SJCRH30 (cell line): Measurements from ENCODE around the gene GUCY2D. TPM values are rescaled to one million over a fixed set of nuclear protein-coding genes. Genes with fewer than 3 reads are reported as not detected.
"Not testable (repeated sequence)": the region's sequence is repeated elsewhere in the genome, so short reads cannot be mapped to it uniquely, and the experiment has no call there.

ENCODE experiments used
- DNase-seq, 2 experiments: peaks; one replicate each; pipeline ENCODE4 v3.0.0-alpha.2; 2015 to 2020
- H3K27ac ChIP-seq: fragments of 250-450 bp; sonication (Bioruptor Pico); 2 replicates; pipeline ENCODE4 v1.5.1; 2020; ENCODE audit warnings: mild to moderate bottlenecking, moderate library complexity
- H3K27me3 ChIP-seq: fragments of 250-450 bp; sonication (Bioruptor Pico); 2 replicates; pipeline ENCODE4 v1.5.1; 2020; ENCODE audit warnings: mild to moderate bottlenecking, moderate library complexity
- H3K36me3 ChIP-seq: fragments of 250-450 bp; sonication (Bioruptor Pico); 2 replicates; pipeline ENCODE4 v1.5.1; 2020; ENCODE audit warnings: mild to moderate bottlenecking, moderate library complexity
- H3K4me1 ChIP-seq: fragments of 250-450 bp; sonication (Bioruptor Pico); 2 replicates; pipeline ENCODE4 v1.5.1; 2020; ENCODE audit warnings: mild to moderate bottlenecking, moderate library complexity
- H3K4me3 ChIP-seq: fragments of 250-450 bp; sonication (Bioruptor Pico); 2 replicates; pipeline ENCODE4 v1.5.1; 2020; ENCODE audit warnings: mild to moderate bottlenecking, moderate library complexity
- H3K9me3 ChIP-seq: fragments of 250-450 bp; sonication (Bioruptor Pico); replicated peaks from 2 replicates; pipeline ENCODE4 v1.5.1; 2020; ENCODE audit warnings: mild to moderate bottlenecking, moderate library complexity
- total RNA-seq: library from RNA; depleted of rRNA; stranded (reverse); fragments of >200 nt; shearing (Covaris generic); gene quantifications from 2 replicates; pipeline ENCODE4 v1.2.3, GENCODE V29; 2014

GUCY2D gene
- total RNA-seq, 1 experiment from 2014 or later = not detected

DNA sequence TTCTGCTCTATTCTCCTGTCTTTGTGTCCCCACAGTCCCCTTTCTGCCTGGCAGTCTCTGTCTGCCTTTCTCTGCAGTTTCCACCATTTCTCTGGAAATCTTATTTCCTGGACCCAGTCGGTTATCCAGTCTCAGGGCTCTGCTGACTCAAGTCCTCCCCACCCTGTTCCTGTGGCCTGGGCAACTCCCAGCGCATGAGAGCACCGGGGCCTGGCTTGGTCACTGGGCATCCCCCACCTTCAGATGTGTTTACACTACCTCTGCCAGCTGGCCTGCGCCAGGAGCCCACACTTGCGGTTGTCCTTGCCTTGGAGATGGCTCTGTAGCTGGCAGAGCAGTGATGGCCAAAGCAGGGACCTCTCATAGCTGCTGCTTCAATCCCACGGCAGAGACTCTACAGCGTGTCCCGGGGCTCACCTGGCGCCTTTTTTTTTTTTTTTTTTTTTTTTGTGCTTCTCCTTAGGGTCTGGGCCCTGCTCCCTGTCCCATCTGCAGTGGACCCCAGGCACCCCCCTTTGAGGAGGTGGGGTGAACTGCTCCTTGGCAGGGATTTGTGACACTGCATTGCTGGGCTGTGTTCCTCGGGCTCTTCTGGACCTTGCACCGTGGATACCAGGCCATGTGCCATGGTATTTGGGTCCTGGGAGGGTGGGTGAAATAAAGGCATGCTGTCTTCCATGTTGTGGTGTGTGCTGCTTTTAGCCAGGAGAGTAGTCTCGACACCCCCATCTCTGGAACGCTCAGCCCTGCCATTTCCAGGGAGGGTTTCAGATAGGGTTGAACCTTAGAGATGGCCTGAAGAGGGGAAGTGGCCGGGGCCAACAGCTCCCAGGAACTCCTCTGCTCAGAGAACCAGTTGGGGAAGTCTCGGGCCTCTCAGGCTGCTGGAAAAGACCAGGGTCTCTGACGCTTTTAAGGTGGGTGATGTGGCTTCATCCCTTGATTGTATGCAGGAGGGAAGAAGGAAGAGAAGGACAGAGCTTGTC lies 17.5 kb downstream of the GUCY2D start:
- no peak overlapping the region for H3K27ac ChIP-seq
- H3K4me3 ChIP-seq = no peak overlapping the region
- H3K4me1 ChIP-seq = peaks cover 4% of the 10 kb centered on the region; the same call in 1 of the 2 replicates
- no peaks in the 10 kb centered on the region for H3K9me3 ChIP-seq
- no peak for DNase-seq
- no peaks in the 10 kb centered on the region for H3K27me3 ChIP-seq
- no peaks in the 10 kb centered on the region for H3K36me3 ChIP-seq

DNA sequence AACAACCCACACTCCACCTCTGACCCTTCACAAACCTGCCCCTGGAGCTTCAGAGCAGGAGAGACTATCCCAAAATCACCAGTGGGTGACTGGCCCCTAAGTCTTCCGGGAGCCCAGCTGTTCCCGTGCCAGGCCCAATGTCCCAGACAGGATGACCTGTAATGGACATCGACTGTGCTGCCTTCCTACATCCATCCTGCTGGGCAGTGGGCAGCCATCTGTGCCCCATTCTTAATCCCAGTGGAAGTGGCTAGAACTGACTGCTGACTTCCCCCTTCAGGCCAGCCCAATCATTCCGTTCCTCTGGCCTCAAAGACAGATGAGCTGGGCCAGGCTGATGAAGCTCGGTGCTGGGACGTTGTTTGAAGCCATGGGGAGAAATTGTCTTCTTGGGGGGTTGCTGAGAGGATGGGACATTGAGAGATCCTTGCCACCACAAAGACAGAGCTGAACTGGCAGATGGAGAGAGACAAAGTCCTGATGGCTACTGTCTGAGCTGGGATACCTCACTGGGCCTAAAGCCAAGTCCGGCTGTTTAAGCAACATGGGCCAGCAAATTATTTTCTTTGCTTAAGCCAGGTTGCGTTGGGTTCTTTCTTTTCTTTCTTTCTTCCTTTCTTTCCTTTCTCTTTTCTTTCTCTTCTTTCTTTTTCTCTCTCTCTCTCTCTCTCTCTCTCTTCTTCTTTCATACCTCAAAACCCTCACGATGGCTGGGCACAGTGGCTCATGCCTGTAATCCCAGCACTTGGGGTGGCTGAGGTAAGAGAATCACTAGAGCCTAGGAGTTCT lies 18.6 kb downstream of the GUCY2D start:
- DNase-seq = no peak
- Histone ChIP-seq H3K9me3 (no peaks in the 10 kb centered on the region), H3K4me1 (peaks cover 4% of the 10 kb centered on the region; the same call in 1 of the 2 replicates)

DNA sequence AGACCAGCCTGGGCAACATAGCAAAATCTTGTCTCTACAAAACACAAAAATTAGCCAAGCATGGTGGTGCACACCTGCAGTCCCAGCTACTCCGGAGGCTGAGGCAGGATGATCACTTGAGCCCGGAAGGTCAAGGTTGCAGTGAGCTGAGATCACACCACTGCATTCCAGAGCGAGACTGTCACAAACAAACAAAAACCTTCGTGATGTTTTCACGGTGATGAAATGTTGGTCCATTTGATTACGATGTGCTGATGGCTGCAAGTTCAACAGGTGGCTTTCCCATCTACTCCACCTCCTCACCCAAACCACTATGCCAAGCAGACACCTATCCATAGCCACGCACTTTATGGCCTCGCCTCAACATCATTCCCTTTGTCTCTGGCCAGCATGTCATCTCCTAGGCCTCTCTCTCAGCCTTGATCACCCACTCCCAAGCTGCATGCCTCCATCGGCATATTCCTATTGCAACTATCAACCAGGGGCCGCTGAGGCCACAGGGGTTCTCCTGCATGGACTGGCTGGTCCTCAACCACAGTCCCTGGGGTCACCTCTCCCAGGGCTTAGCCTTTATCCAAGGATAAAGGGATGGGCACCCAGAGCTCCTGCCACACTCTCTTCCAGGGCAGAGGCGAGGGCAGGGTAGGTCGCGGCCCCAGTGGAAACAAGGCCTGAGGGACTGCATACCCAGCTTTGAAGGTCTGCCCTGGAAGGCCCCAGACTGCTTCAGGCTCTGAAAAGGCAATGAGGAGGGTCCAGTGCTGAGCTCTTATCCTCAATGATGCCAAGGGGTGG lies 19.3 kb downstream of the GUCY2D start:
- Histone ChIP-seq H3K9me3 (no peaks in the 10 kb centered on the region), H3K27me3 (no peaks in the 10 kb centered on the region), H3K4me1 (peaks cover 4% of the 10 kb centered on the region; the same call in 1 of the 2 replicates), H3K27ac (no peak overlapping the region), H3K4me3 (no peak overlapping the region), H3K36me3 (no peaks in the 10 kb centered on the region)
- no peak for DNase-seq

More for the DNA sequence above, 18.6 kb downstream of the GUCY2D start:
- Histone ChIP-seq H3K36me3 (no peaks in the 10 kb centered on the region), H3K4me3 (no peak overlapping the region), H3K27me3 (no peaks in the 10 kb centered on the region), H3K27ac (no peak overlapping the region)

DNA sequence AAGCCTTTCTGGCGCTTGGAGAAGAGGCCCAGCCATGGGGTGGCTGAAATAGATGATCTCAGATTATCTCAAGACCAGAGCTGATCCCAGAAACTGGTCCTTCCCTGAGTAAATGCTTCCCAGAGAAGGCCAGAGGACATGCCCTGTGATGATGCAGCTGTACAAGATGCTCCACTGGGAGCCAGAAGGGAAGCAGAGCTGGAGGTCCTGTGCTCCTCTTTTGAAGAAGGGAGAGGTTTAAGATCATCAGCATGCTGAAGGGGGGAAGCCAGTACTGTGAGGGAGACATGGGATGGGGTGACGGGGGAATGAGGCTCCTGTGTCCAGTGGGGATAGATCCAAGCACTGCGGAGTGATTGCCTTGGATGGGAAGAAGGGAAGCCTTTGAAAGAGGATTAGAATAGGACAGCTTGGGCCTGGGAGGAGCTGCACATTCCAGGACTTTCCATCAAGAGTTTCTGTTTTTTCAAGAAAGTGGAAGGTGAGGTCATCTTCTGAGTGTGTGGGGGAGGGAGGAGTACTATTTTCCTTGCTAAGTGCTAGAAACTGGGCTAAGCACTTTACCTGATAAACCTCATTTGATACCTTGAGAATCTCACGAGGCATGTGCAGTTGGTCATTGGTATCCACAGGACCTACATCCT lies 20.1 kb downstream of the GUCY2D start:
- Histone ChIP-seq H3K27ac (no peak overlapping the region), H3K9me3 (no peaks in the 10 kb centered on the region), H3K36me3 (no peaks in the 10 kb centered on the region), H3K27me3 (no peaks in the 10 kb centered on the region), H3K4me1 (peaks cover 4% of the 10 kb centered on the region; the same call in 1 of the 2 replicates), H3K4me3 (no peak overlapping the region)
- no peak for DNase-seq

DNA sequence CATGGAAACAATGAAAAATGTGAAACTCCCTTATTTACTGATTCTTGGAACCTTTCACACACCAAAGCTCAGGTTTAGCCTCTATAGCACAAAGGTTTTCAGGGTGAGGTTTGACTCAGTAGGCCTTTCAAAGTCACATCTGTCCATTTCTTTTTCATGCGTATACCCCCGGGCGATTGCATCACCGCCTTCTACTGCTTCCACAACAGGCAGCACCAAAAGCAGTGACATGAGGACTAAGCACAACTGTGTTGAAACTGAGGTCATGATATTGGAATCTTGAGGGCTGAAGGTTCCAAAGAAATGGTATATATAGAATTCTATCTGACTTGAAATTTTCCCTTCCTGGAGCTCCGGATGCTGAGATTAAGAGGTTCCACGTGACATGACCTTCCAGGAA lies 21.7 kb downstream of the GUCY2D start:
- DNase-seq = peak; percentile 44 to 51
- not testable (repeated sequence) for H3K27me3 ChIP-seq, H3K36me3 ChIP-seq, H3K4me1 ChIP-seq, H3K9me3 ChIP-seq, H3K4me3 ChIP-seq
- H3K27ac ChIP-seq = peak overlapping the region; percentile 48

DNA sequence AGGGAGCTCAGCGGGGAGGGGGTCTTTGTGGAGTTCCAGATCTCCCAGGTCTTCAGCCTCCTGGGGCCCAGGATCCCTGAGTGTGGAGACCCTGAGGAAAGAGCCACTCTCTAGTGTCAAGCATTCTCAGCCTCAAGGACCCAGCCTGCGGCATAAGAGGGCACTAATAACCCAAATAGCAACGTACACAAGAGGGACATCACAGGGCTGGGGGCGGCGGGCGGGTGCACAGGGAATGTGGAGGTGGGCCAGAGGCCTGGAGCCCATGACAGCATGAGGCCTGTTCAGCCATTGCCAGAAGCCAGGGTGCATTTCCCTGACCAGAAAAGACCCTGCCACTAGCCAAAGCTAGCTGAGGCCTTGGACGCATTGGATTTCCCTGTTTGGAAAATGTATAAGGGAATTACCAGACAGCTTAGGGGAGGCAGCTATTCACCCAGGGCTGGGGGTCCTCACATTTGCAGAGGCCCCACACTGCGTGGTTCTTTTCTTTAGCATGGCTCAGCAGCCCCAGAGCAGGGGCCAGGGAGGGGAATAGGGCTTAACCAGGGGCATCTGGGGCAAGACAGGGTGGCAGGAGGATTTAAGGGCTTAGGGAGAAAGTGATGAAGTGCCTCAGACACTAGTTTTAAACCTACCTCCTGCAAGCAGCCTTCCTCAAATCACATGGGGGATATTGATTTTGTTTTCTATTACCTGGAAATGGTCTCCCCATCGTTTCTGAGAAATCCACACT lies 22.9 kb downstream of the GUCY2D start:
- Histone ChIP-seq H3K9me3 (no peaks in the 10 kb centered on the region), H3K36me3 (no peaks in the 10 kb centered on the region), H3K4me1 (peaks cover 4% of the 10 kb centered on the region; the same call in 1 of the 2 replicates), H3K4me3 (no peak overlapping the region), H3K27me3 (no peaks in the 10 kb centered on the region), H3K27ac (no peak overlapping the region)
- DNase-seq = no peak

DNA sequence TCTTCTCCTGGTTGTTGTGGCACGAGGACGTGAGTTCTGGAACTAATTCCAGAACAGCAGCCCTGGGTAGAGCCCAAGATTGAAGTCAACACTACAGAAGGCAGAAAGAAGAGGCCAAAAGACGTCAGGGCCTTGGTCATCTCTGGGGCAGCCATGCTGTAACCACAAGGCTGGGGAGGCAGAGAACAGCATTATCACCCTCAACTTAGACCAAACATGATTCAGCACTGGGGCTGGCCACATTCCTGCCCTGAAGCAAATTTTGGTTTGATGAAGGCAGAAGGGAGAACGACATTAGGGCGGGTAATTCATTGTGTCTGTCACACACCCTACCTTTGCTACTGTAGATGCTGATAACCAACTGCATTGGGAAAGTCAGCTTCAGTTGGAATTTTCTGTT lies 26.7 kb downstream of the GUCY2D start:
- Histone ChIP-seq H3K4me3 (no peak overlapping the region), H3K27ac (no peak overlapping the region), H3K27me3 (no peaks in the 10 kb centered on the region), H3K36me3 (no peaks in the 10 kb centered on the region), H3K4me1 (peaks cover 4% of the 10 kb centered on the region; the same call in 1 of the 2 replicates), H3K9me3 (no peaks in the 10 kb centered on the region)
- DNase-seq = no peak

DNA sequence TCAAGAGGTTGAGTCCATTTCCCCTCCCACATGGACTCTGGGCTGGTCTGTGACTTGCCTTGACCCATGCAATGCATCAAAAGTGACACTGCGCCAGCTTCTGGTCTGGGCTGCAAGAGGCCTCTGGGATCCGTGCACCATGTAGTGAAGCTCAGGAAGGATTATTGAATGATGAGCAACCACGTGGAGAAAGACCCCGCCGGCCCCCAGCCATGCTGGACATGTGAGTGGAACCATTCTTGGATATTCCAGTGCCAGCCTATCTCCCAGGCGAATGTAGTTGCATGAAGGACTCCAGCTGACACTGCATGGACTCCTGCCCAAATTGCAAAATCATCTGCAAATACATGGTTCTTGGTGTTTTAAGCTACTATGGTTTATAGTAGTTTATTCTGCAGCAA lies 28.8 kb downstream of the GUCY2D start:
- no peaks in the 10 kb centered on the region for H3K4me1 ChIP-seq
- H3K27me3 ChIP-seq = no peaks in the 10 kb centered on the region
- H3K36me3 ChIP-seq = no peaks in the 10 kb centered on the region
- no peak for DNase-seq
- H3K27ac ChIP-seq = no peak overlapping the region
- no peak overlapping the region for H3K4me3 ChIP-seq
- no peaks in the 10 kb centered on the region for H3K9me3 ChIP-seq

DNA sequence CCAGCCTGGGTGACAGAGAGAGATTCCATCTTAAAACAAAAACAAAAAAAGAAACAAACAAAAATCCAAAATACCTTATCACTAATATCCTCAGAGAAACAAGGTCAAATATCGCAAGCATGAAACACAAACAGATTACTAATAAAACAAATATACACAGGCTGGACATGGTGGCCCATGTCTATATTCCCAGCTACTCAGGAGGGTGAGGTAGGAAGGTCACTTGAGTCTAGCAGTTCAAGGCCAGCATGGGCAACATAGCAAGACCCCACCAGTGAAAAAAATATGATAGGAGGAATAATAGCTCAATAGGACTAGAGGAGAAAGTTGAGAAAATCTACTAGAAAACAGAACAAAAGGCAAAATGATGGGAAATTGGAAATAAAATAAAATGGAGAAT lies 29.5 kb downstream of the GUCY2D start:
- Histone ChIP-seq H3K27ac (no peak overlapping the region), H3K4me3 (no peak overlapping the region), H3K27me3 (no peaks in the 10 kb centered on the region), H3K36me3 (no peaks in the 10 kb centered on the region), H3K4me1 (no peaks in the 10 kb centered on the region), H3K9me3 (no peaks in the 10 kb centered on the region)
- DNase-seq = no peak

DNA sequence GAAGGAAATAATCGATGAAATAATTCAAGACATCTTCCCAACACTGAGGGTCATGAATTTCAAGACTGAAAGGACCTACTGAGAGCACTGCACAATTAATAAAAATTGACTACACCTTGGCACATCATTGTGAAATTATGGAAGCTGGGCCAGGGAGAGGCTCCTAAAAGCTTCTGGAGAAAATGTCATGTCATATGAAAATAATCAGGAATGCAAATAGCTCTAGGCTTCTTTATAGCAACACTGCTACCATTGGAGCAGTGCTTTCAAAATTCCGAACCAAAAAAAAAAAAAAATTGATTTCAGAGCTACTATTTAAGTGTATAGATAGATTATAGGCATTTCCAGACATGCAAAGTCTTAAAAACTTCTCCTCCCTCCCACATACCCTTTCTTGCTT lies 30.0 kb downstream of the GUCY2D start:
- H3K4me1 ChIP-seq = no peaks in the 10 kb centered on the region
- no peak for DNase-seq

DNA sequence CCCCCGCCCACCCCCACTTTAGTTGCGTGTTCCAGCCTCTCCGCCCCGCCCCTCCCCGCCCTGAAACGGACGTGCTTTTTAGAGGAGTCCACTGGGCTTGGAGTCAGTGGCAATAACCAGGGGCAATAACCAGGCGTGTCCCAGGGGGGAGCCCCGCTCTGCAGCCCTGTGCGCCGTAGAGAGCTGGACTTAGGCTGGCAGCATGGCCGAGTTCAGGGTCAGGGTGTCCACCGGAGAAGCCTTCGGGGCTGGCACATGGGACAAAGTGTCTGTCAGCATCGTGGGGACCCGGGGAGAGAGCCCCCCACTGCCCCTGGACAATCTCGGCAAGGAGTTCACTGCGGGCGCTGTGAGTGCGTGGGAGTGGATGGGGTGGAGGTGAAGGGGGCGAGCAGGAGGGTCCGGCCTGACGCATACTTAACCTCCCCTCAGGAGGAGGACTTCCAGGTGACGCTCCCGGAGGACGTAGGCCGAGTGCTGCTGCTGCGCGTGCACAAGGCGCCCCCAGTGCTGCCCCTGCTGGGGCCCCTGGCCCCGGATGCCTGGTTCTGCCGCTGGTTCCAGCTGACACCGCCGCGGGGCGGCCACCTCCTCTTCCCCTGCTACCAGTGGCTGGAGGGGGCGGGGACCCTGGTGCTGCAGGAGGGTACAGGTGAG lies 36.7 kb downstream of the GUCY2D start, which contains the start of gene ALOX15B:
Gene ALOX15B (plus strand): TSS at position 106 of the 657 bp plus-strand sequence. CDS start 97 bp downstream, at position 203.
- H3K27ac ChIP-seq = no peak within 1 kb of the TSS
- no peaks in the 10 kb centered on the region for H3K4me1 ChIP-seq
- H3K4me3 ChIP-seq = no peak within 1 kb of the TSS
- H3K36me3 ChIP-seq = no peaks in the 10 kb centered on the region
- no peaks in the 10 kb centered on the region for H3K27me3 ChIP-seq
- no peak for DNase-seq
- no peaks in the 10 kb centered on the region for H3K9me3 ChIP-seq

More for the DNA sequence above, 30.0 kb downstream of the GUCY2D start:
- Histone ChIP-seq H3K9me3 (no peaks in the 10 kb centered on the region), H3K27me3 (no peaks in the 10 kb centered on the region), H3K4me3 (no peak overlapping the region), H3K27ac (no peak overlapping the region), H3K36me3 (no peaks in the 10 kb centered on the region)

DNA sequence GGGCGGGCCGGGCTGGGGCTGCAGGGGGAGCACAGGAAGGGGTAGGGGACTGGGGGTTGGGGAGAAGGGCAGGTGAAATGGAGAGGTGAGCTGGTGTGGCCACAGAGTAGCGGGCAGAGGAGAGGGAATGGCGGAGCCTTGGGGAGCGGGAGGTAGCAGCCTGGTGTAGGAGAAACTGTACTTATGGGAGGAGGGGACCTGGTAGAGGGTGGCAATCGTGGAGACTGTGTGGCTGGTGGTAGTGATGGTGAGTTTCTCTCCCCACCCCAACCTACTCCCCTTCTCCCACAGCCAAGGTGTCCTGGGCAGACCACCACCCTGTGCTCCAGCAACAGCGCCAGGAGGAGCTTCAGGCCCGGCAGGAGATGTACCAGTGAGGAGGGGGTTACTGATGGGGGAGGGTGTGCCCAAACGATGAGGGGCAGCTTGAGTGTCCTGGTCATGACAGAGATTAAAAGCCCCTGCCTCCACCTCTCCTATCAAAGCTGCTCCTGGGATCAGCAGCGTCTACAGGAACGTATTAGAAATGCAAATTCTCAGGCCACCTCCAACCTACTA lies 37.3 kb downstream of the GUCY2D start:
- H3K36me3 ChIP-seq = no peaks in the 10 kb centered on the region
- H3K9me3 ChIP-seq = no peaks in the 10 kb centered on the region
- no peaks in the 10 kb centered on the region for H3K27me3 ChIP-seq
- H3K4me1 ChIP-seq = no peaks in the 10 kb centered on the region
- no peak for DNase-seq
- no peak overlapping the region for H3K27ac ChIP-seq
- no peak overlapping the region for H3K4me3 ChIP-seq
